Measurements from ENCODE around the gene GABRB3.

- TF ChIP-seq, protein P1, sequence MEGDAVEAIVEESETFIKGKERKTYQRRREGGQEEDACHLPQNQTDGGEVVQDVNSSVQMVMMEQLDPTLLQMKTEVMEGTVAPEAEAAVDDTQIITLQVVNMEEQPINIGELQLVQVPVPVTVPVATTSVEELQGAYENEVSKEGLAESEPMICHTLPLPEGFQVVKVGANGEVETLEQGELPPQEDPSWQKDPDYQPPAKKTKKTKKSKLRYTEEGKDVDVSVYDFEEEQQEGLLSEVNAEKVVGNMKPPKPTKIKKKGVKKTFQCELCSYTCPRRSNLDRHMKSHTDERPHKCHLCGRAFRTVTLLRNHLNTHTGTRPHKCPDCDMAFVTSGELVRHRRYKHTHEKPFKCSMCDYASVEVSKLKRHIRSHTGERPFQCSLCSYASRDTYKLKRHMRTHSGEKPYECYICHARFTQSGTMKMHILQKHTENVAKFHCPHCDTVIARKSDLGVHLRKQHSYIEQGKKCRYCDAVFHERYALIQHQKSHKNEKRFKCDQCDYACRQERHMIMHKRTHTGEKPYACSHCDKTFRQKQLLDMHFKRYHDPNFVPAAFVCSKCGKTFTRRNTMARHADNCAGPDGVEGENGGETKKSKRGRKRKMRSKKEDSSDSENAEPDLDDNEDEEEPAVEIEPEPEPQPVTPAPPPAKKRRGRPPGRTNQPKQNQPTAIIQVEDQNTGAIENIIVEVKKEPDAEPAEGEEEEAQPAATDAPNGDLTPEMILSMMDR (tag by site-specific recombination; IDR thresholded peaks at IDR 0.05), result no peak
- TF ChIP-seq HOXC10 (CRISPR knock-in tag; IDR thresholded peaks at IDR 0.05) (no peak), ZNF549 (tag by site-specific recombination; IDR thresholded peaks at IDR 0.05) (no peak), ZNF670 (tag by site-specific recombination; IDR thresholded peaks at IDR 0.05; ENCODE audit: low read depth) (no peak), ZNF354C (tag by site-specific recombination; IDR thresholded peaks at IDR 0.05; ENCODE audit: borderline replicate concordance, low read depth) (no peak), ZNF148 (tag by site-specific recombination; IDR thresholded peaks at IDR 0.05; ENCODE audit: borderline replicate concordance) (no peak)
These were observed 28.0 kb downstream of the GABRB3 start for GRCh38 chr15:26744894-26745293.

Measured in HEK293 (cell line).